OCI-LY7 (cell line): ENCODE measurements around the gene PITPNC1. TPM values are rescaled to one million over a fixed set of nuclear protein-coding genes. Genes with fewer than 3 reads are reported as not detected.

Source experiments
- BruUV-seq: library from RNA; stranded (reverse); fragments of 400-500 nt; replicated peaks from 2 replicates; lab custom pipeline; 2021; lab: Mats Ljungman, UMichigan
- CTCF ChIA-PET: fragments of 300-600 bp; sonication (Branson Sonifier 250); formaldehyde crosslinking; loops from one replicate; lab custom pipeline; 2022; ENCODE audit warnings: antibody characterized with exemption; ENCODE audit not compliant: unreplicated experiment; lab: Charles Lee
- POLR2A ChIA-PET: fragments of 300-600 bp; sonication (Branson Sonifier 250); formaldehyde crosslinking; loops from one replicate; lab custom pipeline; 2022; ENCODE audit warnings: antibody characterized with exemption; lab: Charles Lee
- DNase-seq: peaks from one replicate; pipeline ENCODE4 v3.0.0-alpha.2; 2015; ENCODE audit warnings: low spot score
- H2AFZ ChIP-seq: fragments of 200-600 bp; sonication (generic), shearing (Covaris generic); 2 replicates; pipeline ENCODE4 v1.6.1; 2014; ENCODE audit warnings: mild to moderate bottlenecking, antibody characterized with exemption, low read length, moderate library complexity
- H3K27ac ChIP-seq: fragments of 200-600 bp; sonication (generic); 2 replicates; pipeline ENCODE4 v1.5.1; 2014; ENCODE audit warnings: mixed run types, low read depth, mild to moderate bottlenecking, moderate library complexity, low read length, inconsistent platforms; ENCODE audit not compliant: poor library complexity, severe bottlenecking
- H3K36me3 ChIP-seq: fragments of 200-600 bp; sonication (generic); 2 replicates; pipeline ENCODE4 v1.6.1; 2014; ENCODE audit warnings: mild to moderate bottlenecking, antibody characterized with exemption, low read length, moderate library complexity, mixed read lengths; ENCODE audit not compliant: insufficient read depth
- H3K4me1 ChIP-seq: fragments of 200-600 bp; sonication (generic); 2 replicates; pipeline ENCODE4 v1.5.1; 2014; ENCODE audit warnings: mild to moderate bottlenecking, low read length; ENCODE audit not compliant: insufficient read depth, poor library complexity, severe bottlenecking
- H3K4me2 ChIP-seq: fragments of 200-600 bp; sonication (generic); 2 replicates; pipeline ENCODE4 v1.6.1; 2014; ENCODE audit warnings: mild to moderate bottlenecking, low read length
- H3K4me3 ChIP-seq: fragments of 200-600 bp; sonication (generic); 2 replicates; pipeline ENCODE4 v1.5.1; 2014; ENCODE audit warnings: mild to moderate bottlenecking, low read depth, low read length; ENCODE audit not compliant: poor library complexity, severe bottlenecking
- H3K79me2 ChIP-seq: fragments of 200-600 bp; sonication (generic); 2 replicates; pipeline ENCODE4 v1.6.1; 2016; ENCODE audit warnings: low read depth, mild to moderate bottlenecking, low read length, moderate library complexity, mixed read lengths; ENCODE audit not compliant: insufficient read depth
- H3K9me2 ChIP-seq: fragments of 200-600 bp; sonication (generic); 2 replicates; pipeline ENCODE4 v1.6.1; 2016; ENCODE audit warnings: mild to moderate bottlenecking, low read length, mixed read lengths; ENCODE audit not compliant: insufficient read depth
- H3K9me3 ChIP-seq: fragments of 200-600 bp; sonication (generic); 2 replicates; pipeline ENCODE4 v1.6.1; 2014; ENCODE audit warnings: mild to moderate bottlenecking, mixed run types, low read length, mixed read lengths
- H4K20me1 ChIP-seq: fragments of 200-600 bp; sonication (generic); 2 replicates; pipeline ENCODE4 v1.6.1; 2014; ENCODE audit warnings: mild to moderate bottlenecking, antibody characterized with exemption, low read length, moderate library complexity, mixed read lengths; ENCODE audit not compliant: insufficient read depth
- CTCF ChIP-seq: fragments of 200-600 bp; sonication (generic); conservative IDR thresholded peaks from 2 replicates; pipeline ENCODE4 v1.5.1; 2014; ENCODE audit warnings: mild to moderate bottlenecking, antibody characterized with exemption, low read length, moderate library complexity, mixed read lengths
- EZH2phosphoT487 ChIP-seq: fragments of 200-600 bp; sonication (generic); IDR thresholded peaks from 2 replicates; pipeline ENCODE4 v1.6.1; 2018; ENCODE audit warnings: low read depth, borderline replicate concordance, mild to moderate bottlenecking, mixed run types, antibody characterized with exemption, low read length, moderate library complexity, mixed read lengths
- intact Hi-C: fragments of 100-400 bp; cut with micrococcal nuclease; formaldehyde crosslinking; loops from one replicate; pipeline ENCODE4 v1.10.0; 2022; ENCODE audit not compliant: unreplicated experiment
- total RNA-seq, 2 experiments: library from RNA; depleted of rRNA in 1 of 2; stranded (reverse); fragments of >200 nt in 1 of 2; shearing (Covaris generic) in 1 of 2; gene quantifications; 2 replicates each; pipeline ENCODE4 v1.2.3, GENCODE V29; 2014 to 2022

The PITPNC1 gene
- total RNA-seq, 2 experiments from 2014 or later: 14.3 to 21.1 TPM

- Histone ChIP-seq H3K27ac (no peak overlapping the region), H3K4me2 (no peak overlapping the region), H3K4me1 (peaks cover 8% of the 10 kb centered on the region), H2AFZ (no peak overlapping the region), H3K9me3 (no peaks in the 10 kb centered on the region), H3K9me2 (no peaks in the 10 kb centered on the region), H3K36me3 (no peaks in the 10 kb centered on the region), H3K4me3 (no peak overlapping the region), H3K79me2 (no peaks in the 10 kb centered on the region), H4K20me1 (no peaks in the 10 kb centered on the region)
- TF ChIP-seq EZH2phosphoT487 (no peak), CTCF (no peak)
- BruUV-seq: no TSS peak
- DNase-seq: no peak
- CTCF ChIA-PET: no interaction called here
- POLR2A ChIA-PET: no interaction called here
- intact Hi-C loops: no loop called here
Observed at GRCh38 chr17:67565068-67565467, 188.0 kb downstream of the PITPNC1 start.

- no peak overlapping the region for H3K4me3 ChIP-seq
- no peaks in the 10 kb centered on the region for H3K36me3 ChIP-seq
- H3K27ac ChIP-seq: no peak overlapping the region
- H4K20me1 ChIP-seq: no peaks in the 10 kb centered on the region
- no peak overlapping the region for H2AFZ ChIP-seq
- H3K4me1 ChIP-seq: peaks cover 8% of the 10 kb centered on the region
- no TSS peak for BruUV-seq
- no peaks in the 10 kb centered on the region for H3K79me2 ChIP-seq
- no peaks in the 10 kb centered on the region for H3K9me3 ChIP-seq
- no peaks in the 10 kb centered on the region for H3K9me2 ChIP-seq
- DNase-seq: no peak
- H3K4me2 ChIP-seq: no peak overlapping the region
- ChIA-PET CTCF (no interaction called here), POLR2A (no interaction called here)
- TF ChIP-seq CTCF: no peak
- TF ChIP-seq EZH2phosphoT487: no peak
- intact Hi-C loops: no loop called here
Observed at GRCh38 chr17:67566656-67567055, 189.6 kb downstream of the PITPNC1 start.

GRCh38 chr17:67569015-67569451, 192.0 kb downstream of the PITPNC1 start:
- Histone ChIP-seq H3K27ac (no peak overlapping the region), H4K20me1 (no peaks in the 10 kb centered on the region), H3K4me3 (no peak overlapping the region), H2AFZ (no peak overlapping the region), H3K9me3 (no peaks in the 10 kb centered on the region), H3K4me1 (peaks cover 8% of the 10 kb centered on the region), H3K79me2 (no peaks in the 10 kb centered on the region), H3K9me2 (no peaks in the 10 kb centered on the region), H3K36me3 (no peaks in the 10 kb centered on the region), H3K4me2 (0 out of 2 replicates have a peak overlapping the region, but pooled peaks have one; percentile 4)
- CTCF ChIA-PET: no interaction called here
- TF ChIP-seq EZH2phosphoT487 (no peak), CTCF (no peak)
- DNase-seq: peak; percentile 21
- POLR2A ChIA-PET: interaction anchor here (1.5 kb wide), 1 partner anchor 9 kb away, joined by 4 read pairs; no protein-coding TSS in a partner anchor
- intact Hi-C loops: no loop called here
- BruUV-seq: no TSS peak
